Activated T-helper 9 cell treated with anti-CD3 and anti-CD28 coated beads, Interleukin-2, amount 50 U/mL, for 16 hours (primary cell): ENCODE data around the gene KLHDC3.

Source experiments
- DNase-seq: peaks from one replicate; pipeline ENCODE4 v3.0.0-alpha.2; 2020; ENCODE audit warnings: low read depth

The KLHDC3 gene

GRCh38 chr6:43059168-43060033 lies 45.4 kb downstream of the KLHDC3 start, which contains the start of the genes KLC4 and MRPL2:
Gene KLC4 (plus strand): TSS chr6:43059631. CDS start chr6:43061336, 1,705 bp downstream.
Gene MRPL2 (minus strand): TSS chr6:43059434. CDS start chr6:43059381, 53 bp downstream.
- DNase-seq = peak; percentile 94

- no peak for DNase-seq
These were observed 46.1 kb downstream of the KLHDC3 start for GRCh38 chr6:43060034-43060754.

GRCh38 chr6:43060755-43061633 lies 46.9 kb downstream of the KLHDC3 start:
- no peak for DNase-seq

- DNase-seq = no peak
These were observed 47.8 kb downstream of the KLHDC3 start for GRCh38 chr6:43061861-43062260.

GRCh38 chr6:43062818-43063217 lies 48.8 kb downstream of the KLHDC3 start:
- no peak for DNase-seq

- DNase-seq = no peak
These were observed 56.1 kb downstream of the KLHDC3 start for GRCh38 chr6:43070028-43070632.
